ENCODE results near the gene CST6. TPM values are rescaled to one million over a fixed set of nuclear protein-coding genes. Genes with fewer than 3 reads are reported as not detected.

CST6 gene
- polyA plus RNA-seq, 1 donor from 2014 or later: not detected

DNA sequence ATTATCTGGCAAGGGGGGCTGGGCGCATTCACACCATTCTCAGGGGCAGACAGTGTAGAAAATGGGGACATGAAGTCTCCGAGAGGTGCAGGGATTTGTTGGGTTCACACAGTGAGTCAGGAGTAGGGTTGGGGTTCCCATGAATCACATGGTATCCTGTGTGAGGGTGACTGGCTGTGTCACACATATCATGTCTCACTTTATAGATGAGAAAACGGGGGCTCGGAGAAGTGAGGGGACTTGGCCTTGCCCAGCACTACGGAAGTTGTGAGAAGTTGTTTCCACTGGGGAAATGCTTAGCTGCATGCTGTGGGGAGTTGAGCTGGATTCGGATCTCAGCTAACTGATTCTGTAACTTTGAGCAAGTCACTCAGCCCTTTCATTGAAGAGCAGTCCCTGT lies 32.9 kb downstream of the CST6 start:
- H3K4me1 Mint-ChIP-seq: peaks cover 4 to 8% (median 6%) of the 10 kb centered on the region in 3 donors
- H3K9me3 Mint-ChIP-seq: no peaks in the 10 kb centered on the region
- peak overlapping the region in 3 of 4 donors; percentile 25 to 65 (median 57) for H3K4me3 Mint-ChIP-seq
- peak overlapping the region in 1 of 3 donors; percentile 40 for H3K27ac Mint-ChIP-seq
- peaks cover 2% of the 10 kb centered on the region for H3K36me3 Mint-ChIP-seq
- H3K27me3 Mint-ChIP-seq: peaks cover 5% of the 10 kb centered on the region

GRCh38 chr11:66045177-66045639 lies 33.4 kb downstream of the CST6 start:
- Mint-ChIP-seq H3K9me3 (no peaks in the 10 kb centered on the region), H3K36me3 (peaks cover 2% of the 10 kb centered on the region), H3K27me3 (peaks cover 5% of the 10 kb centered on the region), H3K4me3 (peak overlapping the region in 2 of 4 donors; percentile 50 to 57), H3K4me1 (peaks cover 4 to 8% (median 6%) of the 10 kb centered on the region in 3 donors), H3K27ac (peak overlapping the region in 1 of 3 donors; percentile 40)

GRCh38 chr11:66046901-66047300 lies 35.1 kb downstream of the CST6 start:
- Mint-ChIP-seq H3K4me3 (peak overlapping the region in 1 of 4 donors; percentile 6), H3K9me3 (no peaks in the 10 kb centered on the region), H3K36me3 (peaks cover 2% of the 10 kb centered on the region), H3K27me3 (peaks cover 6% of the 10 kb centered on the region), H3K27ac (peak overlapping the region in 1 of 3 donors; percentile 50), H3K4me1 (peaks cover 9 to 13% (median 10%) of the 10 kb centered on the region in 3 donors)

DNA sequence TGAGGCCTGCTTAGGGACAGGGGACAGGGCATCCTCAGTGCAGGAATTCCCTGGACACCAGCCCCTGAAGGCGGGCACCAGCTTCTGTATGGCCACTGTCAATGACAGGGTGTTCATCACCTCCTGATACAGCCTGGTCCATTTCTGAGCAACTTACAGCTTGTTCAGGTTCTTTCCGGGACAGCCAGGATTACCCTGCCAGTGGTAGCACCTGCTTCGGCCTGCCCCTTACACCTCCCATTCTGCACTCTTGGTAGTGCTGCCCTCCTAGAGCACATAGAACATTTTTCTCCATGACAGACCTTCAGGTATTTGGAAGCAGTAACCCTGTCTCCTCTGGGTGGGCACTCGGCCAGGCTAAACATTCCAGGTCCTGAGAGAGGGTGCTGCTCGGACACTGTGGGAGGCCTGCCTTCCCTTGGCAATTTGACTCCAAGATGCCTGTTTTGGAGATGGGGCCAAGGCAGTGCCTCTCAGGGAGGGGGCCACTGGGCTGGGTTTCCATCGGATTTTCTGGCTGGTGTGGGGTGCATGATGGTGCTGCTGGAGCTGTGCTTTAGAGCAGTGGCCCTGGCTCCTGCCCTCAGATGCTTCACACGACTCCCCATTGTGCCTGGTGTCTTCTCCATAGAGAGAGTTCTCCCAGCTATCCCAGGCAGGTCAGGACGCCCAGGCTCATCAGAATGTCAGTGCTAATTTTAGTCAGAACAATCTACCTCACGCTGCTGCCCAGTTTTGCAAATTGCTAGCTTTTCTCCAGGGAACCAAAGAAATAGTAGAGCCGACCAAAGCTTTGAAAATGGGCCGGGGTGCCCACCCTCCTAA lies 35.9 kb downstream of the CST6 start:
- peak overlapping the region in 1 of 4 donors; percentile 26 for H3K4me3 Mint-ChIP-seq
- H3K36me3 Mint-ChIP-seq: peaks cover 4% of the 10 kb centered on the region
- H3K27ac Mint-ChIP-seq: no peak overlapping the region
- H3K4me1 Mint-ChIP-seq: peaks cover 10 to 16% (median 14%) of the 10 kb centered on the region in 3 donors
- H3K27me3 Mint-ChIP-seq: peaks cover 6% of the 10 kb centered on the region
- no peaks in the 10 kb centered on the region for H3K9me3 Mint-ChIP-seq

DNA sequence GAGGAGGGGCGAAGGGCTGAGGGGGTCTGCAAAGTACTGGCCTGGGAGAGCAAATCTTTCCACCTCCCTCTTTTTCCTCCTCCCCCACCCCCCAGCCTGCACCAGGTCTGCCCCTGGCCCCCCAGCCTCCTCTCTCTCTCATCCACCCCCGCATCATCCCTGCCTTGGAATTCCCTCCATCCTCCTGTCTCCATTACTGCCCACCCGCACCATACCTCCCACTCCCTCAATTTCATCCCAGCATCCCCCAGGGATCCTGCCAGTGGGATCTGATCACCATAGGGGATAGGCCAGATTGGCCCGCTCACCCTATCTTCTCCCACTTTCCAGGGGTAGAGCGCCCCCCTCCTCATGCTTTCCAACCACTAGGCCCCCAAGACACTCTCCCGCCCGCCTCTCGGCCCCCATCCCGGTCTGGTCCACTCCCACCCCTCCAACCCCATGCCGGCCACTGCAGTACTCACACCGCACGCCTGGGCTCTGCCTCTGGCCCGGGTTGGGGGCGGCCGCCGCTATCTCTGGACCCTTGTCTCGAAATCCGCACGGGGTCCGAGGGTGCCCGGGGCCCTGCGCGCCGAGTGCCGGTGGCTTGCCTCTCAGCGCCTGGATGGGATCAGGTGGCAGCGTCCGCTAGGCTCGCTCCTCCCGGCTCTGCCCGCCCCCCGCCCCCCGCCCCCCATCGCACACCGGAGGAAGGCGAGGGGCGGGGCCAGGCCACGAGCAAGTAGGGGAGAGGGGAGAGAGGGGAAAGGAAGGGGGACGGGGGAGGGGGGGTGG lies 36.9 kb downstream of the CST6 start, which contains the start of gene GAL3ST3:
TSS of gene GAL3ST3 (minus strand) at position 615 of the 777 bp plus-strand sequence. CDS start 3,746 bp downstream, outside the sequence.
- Mint-ChIP-seq H3K4me1 (peaks cover 14 to 21% (median 14%) of the 10 kb centered on the region in 3 donors), H3K4me3 (peak within 1 kb of the TSS in 2 of 4 donors; percentile 26 to 65), H3K27ac (peak within 1 kb of the TSS in 1 of 3 donors; percentile 28), H3K27me3 (peaks cover 6% of the 10 kb centered on the region), H3K36me3 (peaks cover 4% of the 10 kb centered on the region), H3K9me3 (no peaks in the 10 kb centered on the region)

DNA sequence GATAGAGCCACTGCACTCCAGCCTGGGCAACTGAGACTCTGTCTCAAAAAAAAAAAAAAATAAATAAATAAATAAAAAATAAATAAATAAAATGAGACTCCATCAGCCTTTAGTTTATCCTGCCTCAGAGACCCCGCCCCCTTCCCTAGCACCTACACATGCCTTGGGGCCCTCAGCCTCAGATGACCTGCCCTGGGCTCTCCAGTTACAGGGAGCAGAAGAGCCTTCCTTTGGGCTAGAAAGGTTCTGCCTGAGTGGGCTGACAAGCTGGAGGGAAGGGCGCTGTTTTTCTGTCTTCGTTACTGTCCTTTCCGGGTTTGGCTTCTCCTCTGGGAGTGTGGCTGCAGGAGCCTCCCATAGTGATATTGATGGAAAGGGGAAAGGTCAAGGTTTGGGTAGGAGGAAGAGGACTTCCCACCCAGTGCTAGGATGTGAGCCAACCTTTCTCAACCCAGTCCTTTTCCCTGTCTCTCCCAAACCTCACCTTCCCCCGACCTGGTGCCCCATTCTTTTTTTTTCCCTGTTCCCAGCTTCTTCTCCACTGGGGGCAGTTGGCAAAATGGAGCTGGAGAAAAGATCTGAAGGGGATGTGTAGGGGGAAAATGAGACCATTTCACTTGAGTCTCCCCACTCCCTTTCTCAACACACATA lies 38.9 kb downstream of the CST6 start:
- Mint-ChIP-seq H3K36me3 (peaks cover 2% of the 10 kb centered on the region), H3K9me3 (no peaks in the 10 kb centered on the region), H3K27ac (peak overlapping the region in 2 of 3 donors; percentile 95 to 100), H3K27me3 (peaks cover 6% of the 10 kb centered on the region), H3K4me1 (peaks cover 8 to 18% (median 12%) of the 10 kb centered on the region in 3 donors), H3K4me3 (peak overlapping the region; percentile 70 to 100 (median 100))

- no peaks in the 10 kb centered on the region for H3K9me3 Mint-ChIP-seq
- peaks cover 6% of the 10 kb centered on the region for H3K27me3 Mint-ChIP-seq
- H3K4me1 Mint-ChIP-seq: peaks cover 8 to 18% (median 10%) of the 10 kb centered on the region in 3 donors
- H3K27ac Mint-ChIP-seq: peak overlapping the region; percentile 95 to 100 (median 97)
- H3K36me3 Mint-ChIP-seq: peaks cover 2% of the 10 kb centered on the region
- H3K4me3 Mint-ChIP-seq: peak overlapping the region; percentile 99 to 100 (median 100)
These were observed 39.6 kb downstream of the CST6 start for GRCh38 chr11:66051371-66051765.

DNA sequence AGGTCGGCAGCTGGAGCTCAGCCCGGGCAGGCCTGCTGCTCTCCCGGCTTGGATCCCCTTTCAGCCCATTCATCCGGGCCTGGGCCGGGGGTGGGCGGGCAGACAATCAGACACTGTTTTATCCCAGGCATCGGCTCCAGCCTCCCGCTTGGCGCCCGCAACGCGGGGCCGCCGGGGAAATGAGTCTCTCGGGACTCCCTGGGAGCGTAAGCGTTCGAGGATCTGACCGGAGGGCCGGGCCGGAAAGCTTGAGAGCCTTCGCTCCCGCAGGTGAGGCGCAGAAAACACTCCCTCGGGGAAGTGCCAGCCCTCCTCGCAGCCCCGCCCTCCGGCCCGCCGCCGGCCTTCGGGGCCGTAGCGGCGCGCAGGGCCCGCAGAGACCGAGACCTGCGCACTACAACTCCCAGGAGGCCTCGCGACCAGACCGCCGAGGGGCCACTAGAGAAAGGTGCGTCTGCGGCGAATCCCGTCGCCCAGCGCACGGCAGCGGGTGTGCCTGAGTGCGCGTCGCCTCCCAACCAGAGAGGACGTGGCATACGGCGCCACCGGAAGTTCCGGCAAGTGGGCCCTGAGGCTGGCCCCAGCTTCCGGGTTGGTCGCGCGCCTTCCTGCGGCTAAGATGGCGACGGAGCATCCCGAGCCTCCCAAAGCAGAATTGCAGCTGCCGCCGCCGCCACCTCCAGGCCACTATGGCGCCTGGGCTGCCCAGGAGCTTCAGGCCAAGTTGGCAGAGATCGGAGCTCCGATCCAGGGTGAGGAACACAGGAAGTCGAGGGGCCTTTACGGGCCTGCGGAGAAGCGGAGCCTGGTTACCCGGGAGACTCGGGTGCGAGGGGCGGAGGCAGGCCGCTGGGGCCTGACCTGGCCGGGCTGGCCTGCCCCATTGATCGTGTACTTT lies 40.2 kb downstream of the CST6 start, which contains the start of gene SF3B2:
TSS of gene SF3B2 (plus strand) at position 599 of the 898 bp plus-strand sequence. CDS start at position 620, 21 bp downstream.
- Mint-ChIP-seq H3K9me3 (no peaks in the 10 kb centered on the region), H3K27ac (peak within 1 kb of the TSS; percentile 95 to 100 (median 97)), H3K4me1 (peaks cover 8 to 18% (median 10%) of the 10 kb centered on the region in 3 donors), H3K36me3 (peaks cover 2% of the 10 kb centered on the region), H3K27me3 (peaks cover 6% of the 10 kb centered on the region), H3K4me3 (peak within 1 kb of the TSS; percentile 99 to 100 (median 100))

- peaks cover 8 to 18% (median 10%) of the 10 kb centered on the region in 3 donors for H3K4me1 Mint-ChIP-seq
- H3K36me3 Mint-ChIP-seq: peaks cover 2% of the 10 kb centered on the region
- peak overlapping the region; percentile 99 to 100 (median 100) for H3K4me3 Mint-ChIP-seq
- H3K27ac Mint-ChIP-seq: peak overlapping the region; percentile 95 to 100 (median 97)
- H3K9me3 Mint-ChIP-seq: no peaks in the 10 kb centered on the region
- peaks cover 6% of the 10 kb centered on the region for H3K27me3 Mint-ChIP-seq
These were observed 40.8 kb downstream of the CST6 start for GRCh38 chr11:66052664-66052982.

GRCh38 chr11:66055021-66055420 lies 43.2 kb downstream of the CST6 start:
- Mint-ChIP-seq H3K4me1 (peaks cover 8 to 18% (median 10%) of the 10 kb centered on the region in 3 donors), H3K9me3 (no peaks in the 10 kb centered on the region), H3K4me3 (peak overlapping the region in 2 of 4 donors; percentile 30 to 71), H3K27me3 (peaks cover 2% of the 10 kb centered on the region), H3K27ac (peak overlapping the region in 1 of 3 donors; percentile 25), H3K36me3 (peaks cover 10% of the 10 kb centered on the region)

GRCh38 chr11:66056501-66056900 lies 44.7 kb downstream of the CST6 start:
- Mint-ChIP-seq H3K27ac (peak overlapping the region in 1 of 3 donors; percentile 39), H3K27me3 (no peaks in the 10 kb centered on the region)

GRCh38 chr11:66059966-66060680 lies 48.3 kb downstream of the CST6 start:
- peak overlapping the region in 2 of 3 donors; percentile 32 for H3K27ac Mint-ChIP-seq
- H3K27me3 Mint-ChIP-seq: no peaks in the 10 kb centered on the region
- peak overlapping the region in 1 of 4 donors; percentile 54 for H3K4me3 Mint-ChIP-seq
- peaks cover 10 to 17% (median 13%) of the 10 kb centered on the region in 3 donors for H3K4me1 Mint-ChIP-seq
- H3K9me3 Mint-ChIP-seq: no peaks in the 10 kb centered on the region
- peaks cover 16% of the 10 kb centered on the region for H3K36me3 Mint-ChIP-seq

More at GRCh38 chr11:66056501-66056900, 44.7 kb downstream of the CST6 start:
- H3K36me3 Mint-ChIP-seq: peaks cover 14% of the 10 kb centered on the region
- H3K4me3 Mint-ChIP-seq: peak overlapping the region in 1 of 4 donors; percentile 20
- no peaks in the 10 kb centered on the region for H3K9me3 Mint-ChIP-seq
- peaks cover 12 to 23% (median 17%) of the 10 kb centered on the region in 3 donors for H3K4me1 Mint-ChIP-seq

GRCh38 chr11:66061268-66061667 lies 49.5 kb downstream of the CST6 start:
- H3K4me3 Mint-ChIP-seq: no peak overlapping the region
- H3K4me1 Mint-ChIP-seq: peaks cover 12 to 20% (median 13%) of the 10 kb centered on the region in 3 donors
- H3K9me3 Mint-ChIP-seq: no peaks in the 10 kb centered on the region
- H3K27me3 Mint-ChIP-seq: no peaks in the 10 kb centered on the region
- H3K36me3 Mint-ChIP-seq: peaks cover 22% of the 10 kb centered on the region
- peak overlapping the region in 2 of 3 donors; percentile 62 to 80 for H3K27ac Mint-ChIP-seq

Measured in IgD-negative memory B cell (primary cell).